ENCODE data around the gene CLC.
"Not testable (repeated sequence)": the region's sequence is repeated elsewhere in the genome, so short reads cannot be mapped to it uniquely, and the experiment has no call there.

Gene CLC

GRCh38 chr19:39737891-39738290 is at the start of gene CLC:
Gene CLC, minus strand, starts transcription at chr19:39738029. Its CDS starts 77 bp downstream, at chr19:39737952.
- in situ Hi-C loops (cut with MboI; ENCODE audit: low sequenced_read_pairs): no loop called here

- in situ Hi-C loops (cut with MboI; ENCODE audit: low sequenced_read_pairs): no loop called here
Observed at GRCh38 chr19:39780894-39781293, 43.1 kb upstream of the CLC start.

- in situ Hi-C loops (cut with MboI; ENCODE audit: low sequenced_read_pairs): no loop called here
Observed at GRCh38 chr19:39778763-39779162, 40.9 kb upstream of the CLC start, which contains the start of gene LEUTX. Gene LEUTX, plus strand, starts transcription at chr19:39778854. Its CDS starts 67 bp downstream, at chr19:39778921.

- in situ Hi-C loops (cut with MboI; ENCODE audit: low sequenced_read_pairs): no loop called here
Observed at GRCh38 chr19:39768786-39769185, 31.0 kb upstream of the CLC start.

- in situ Hi-C loops (cut with MboI; ENCODE audit: low sequenced_read_pairs): no loop called here
Observed at GRCh38 chr19:39768334-39768733, 30.5 kb upstream of the CLC start.

- in situ Hi-C loops (cut with MboI; ENCODE audit: low sequenced_read_pairs): no loop called here
Observed at GRCh38 chr19:39765091-39766076, 27.6 kb upstream of the CLC start.

GRCh38 chr19:39761851-39762250 is 24.0 kb upstream of the CLC start:
- in situ Hi-C loops (cut with MboI; ENCODE audit: low sequenced_read_pairs): not testable (repeated sequence)

- in situ Hi-C loops (cut with MboI; ENCODE audit: low sequenced_read_pairs): no loop called here
Observed at GRCh38 chr19:39759457-39760184, 21.8 kb upstream of the CLC start.

GRCh38 chr19:39754971-39755370 is 17.1 kb upstream of the CLC start:
- in situ Hi-C loops (cut with MboI; ENCODE audit: low sequenced_read_pairs): no loop called here

- in situ Hi-C loops (cut with MboI; ENCODE audit: low sequenced_read_pairs): no loop called here
Observed at GRCh38 chr19:39754544-39754943, 16.7 kb upstream of the CLC start.

- in situ Hi-C loops (cut with MboI; ENCODE audit: low sequenced_read_pairs): no loop called here
Observed at GRCh38 chr19:39752795-39753194, 15.0 kb upstream of the CLC start.

- in situ Hi-C loops (cut with MboI; ENCODE audit: low sequenced_read_pairs): no loop called here
Observed at GRCh38 chr19:39752390-39752789, 14.6 kb upstream of the CLC start.

GRCh38 chr19:39749981-39750380 is 12.2 kb upstream of the CLC start:
- in situ Hi-C loops (cut with MboI; ENCODE audit: low sequenced_read_pairs): no loop called here

GRCh38 chr19:39746836-39747529 is 9.2 kb upstream of the CLC start:
- in situ Hi-C loops (cut with MboI; ENCODE audit: low sequenced_read_pairs): no loop called here

GRCh38 chr19:39745643-39746042 is 7.8 kb upstream of the CLC start:
- in situ Hi-C loops (cut with MboI; ENCODE audit: low sequenced_read_pairs): no loop called here

- in situ Hi-C loops (cut with MboI; ENCODE audit: low sequenced_read_pairs): no loop called here
Observed at GRCh38 chr19:39740395-39740794, 2.6 kb upstream of the CLC start.

GRCh38 chr19:39738814-39739213 is 985 bp upstream of the CLC start:
- in situ Hi-C loops (cut with MboI; ENCODE audit: low sequenced_read_pairs): no loop called here

- in situ Hi-C loops (cut with MboI; ENCODE audit: low sequenced_read_pairs): no loop called here
Observed at GRCh38 chr19:39737351-39737750, 478 bp downstream of the CLC start.

- in situ Hi-C loops (cut with MboI; ENCODE audit: low sequenced_read_pairs): no loop called here
Observed at GRCh38 chr19:39736088-39736487, 1.7 kb downstream of the CLC start.

- in situ Hi-C loops (cut with MboI; ENCODE audit: low sequenced_read_pairs): no loop called here
Observed at GRCh38 chr19:39735688-39736087, 2.1 kb downstream of the CLC start.

GRCh38 chr19:39733841-39734240 is 4.0 kb downstream of the CLC start:
- in situ Hi-C loops (cut with MboI; ENCODE audit: low sequenced_read_pairs): no loop called here
